Measurements from ENCODE around the gene KLRB1.
"Not testable (repeated sequence)": the region's sequence is repeated elsewhere in the genome, so short reads cannot be mapped to it uniquely, and the experiment has no call there.

Gene KLRB1

GRCh38 chr12:9604287-9604686 is 3.4 kb downstream of the KLRB1 start:
- DNase-seq (ENCODE audit: low read depth in 1 of 2, low spot score in 1 of 2): no peak
- H3K27ac ChIP-seq (replicated peaks): no peak overlapping the region
- H3K27me3 ChIP-seq (ENCODE audit: insufficient read depth, poor library complexity, severe bottlenecking): no peaks in the 10 kb centered on the region
- TF ChIP-seq POLR2AphosphoS5 (IDR thresholded peaks at IDR 0.05; ENCODE audit: low read depth): no peak
- TF ChIP-seq SPI1 (IDR thresholded peaks at IDR 0.05; ENCODE audit: borderline replicate concordance, low read depth): no peak
- TF ChIP-seq, protein P1, sequence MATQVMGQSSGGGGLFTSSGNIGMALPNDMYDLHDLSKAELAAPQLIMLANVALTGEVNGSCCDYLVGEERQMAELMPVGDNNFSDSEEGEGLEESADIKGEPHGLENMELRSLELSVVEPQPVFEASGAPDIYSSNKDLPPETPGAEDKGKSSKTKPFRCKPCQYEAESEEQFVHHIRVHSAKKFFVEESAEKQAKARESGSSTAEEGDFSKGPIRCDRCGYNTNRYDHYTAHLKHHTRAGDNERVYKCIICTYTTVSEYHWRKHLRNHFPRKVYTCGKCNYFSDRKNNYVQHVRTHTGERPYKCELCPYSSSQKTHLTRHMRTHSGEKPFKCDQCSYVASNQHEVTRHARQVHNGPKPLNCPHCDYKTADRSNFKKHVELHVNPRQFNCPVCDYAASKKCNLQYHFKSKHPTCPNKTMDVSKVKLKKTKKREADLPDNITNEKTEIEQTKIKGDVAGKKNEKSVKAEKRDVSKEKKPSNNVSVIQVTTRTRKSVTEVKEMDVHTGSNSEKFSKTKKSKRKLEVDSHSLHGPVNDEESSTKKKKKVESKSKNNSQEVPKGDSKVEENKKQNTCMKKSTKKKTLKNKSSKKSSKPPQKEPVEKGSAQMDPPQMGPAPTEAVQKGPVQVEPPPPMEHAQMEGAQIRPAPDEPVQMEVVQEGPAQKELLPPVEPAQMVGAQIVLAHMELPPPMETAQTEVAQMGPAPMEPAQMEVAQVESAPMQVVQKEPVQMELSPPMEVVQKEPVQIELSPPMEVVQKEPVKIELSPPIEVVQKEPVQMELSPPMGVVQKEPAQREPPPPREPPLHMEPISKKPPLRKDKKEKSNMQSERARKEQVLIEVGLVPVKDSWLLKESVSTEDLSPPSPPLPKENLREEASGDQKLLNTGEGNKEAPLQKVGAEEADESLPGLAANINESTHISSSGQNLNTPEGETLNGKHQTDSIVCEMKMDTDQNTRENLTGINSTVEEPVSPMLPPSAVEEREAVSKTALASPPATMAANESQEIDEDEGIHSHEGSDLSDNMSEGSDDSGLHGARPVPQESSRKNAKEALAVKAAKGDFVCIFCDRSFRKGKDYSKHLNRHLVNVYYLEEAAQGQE (IDR thresholded peaks at IDR 0.05; ENCODE audit: insufficient replicate concordance, low read depth): no peak
- TF ChIP-seq GABPA (IDR thresholded peaks at IDR 0.05; ENCODE audit: low read depth): no peak
- TF ChIP-seq, protein P2, sequence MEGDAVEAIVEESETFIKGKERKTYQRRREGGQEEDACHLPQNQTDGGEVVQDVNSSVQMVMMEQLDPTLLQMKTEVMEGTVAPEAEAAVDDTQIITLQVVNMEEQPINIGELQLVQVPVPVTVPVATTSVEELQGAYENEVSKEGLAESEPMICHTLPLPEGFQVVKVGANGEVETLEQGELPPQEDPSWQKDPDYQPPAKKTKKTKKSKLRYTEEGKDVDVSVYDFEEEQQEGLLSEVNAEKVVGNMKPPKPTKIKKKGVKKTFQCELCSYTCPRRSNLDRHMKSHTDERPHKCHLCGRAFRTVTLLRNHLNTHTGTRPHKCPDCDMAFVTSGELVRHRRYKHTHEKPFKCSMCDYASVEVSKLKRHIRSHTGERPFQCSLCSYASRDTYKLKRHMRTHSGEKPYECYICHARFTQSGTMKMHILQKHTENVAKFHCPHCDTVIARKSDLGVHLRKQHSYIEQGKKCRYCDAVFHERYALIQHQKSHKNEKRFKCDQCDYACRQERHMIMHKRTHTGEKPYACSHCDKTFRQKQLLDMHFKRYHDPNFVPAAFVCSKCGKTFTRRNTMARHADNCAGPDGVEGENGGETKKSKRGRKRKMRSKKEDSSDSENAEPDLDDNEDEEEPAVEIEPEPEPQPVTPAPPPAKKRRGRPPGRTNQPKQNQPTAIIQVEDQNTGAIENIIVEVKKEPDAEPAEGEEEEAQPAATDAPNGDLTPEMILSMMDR (IDR thresholded peaks at IDR 0.05; ENCODE audit: insufficient read depth, low read length): no peak
- no peak overlapping the region for H3K4me3 ChIP-seq (replicated peaks; ENCODE audit: insufficient read depth, low read length)

DNA sequence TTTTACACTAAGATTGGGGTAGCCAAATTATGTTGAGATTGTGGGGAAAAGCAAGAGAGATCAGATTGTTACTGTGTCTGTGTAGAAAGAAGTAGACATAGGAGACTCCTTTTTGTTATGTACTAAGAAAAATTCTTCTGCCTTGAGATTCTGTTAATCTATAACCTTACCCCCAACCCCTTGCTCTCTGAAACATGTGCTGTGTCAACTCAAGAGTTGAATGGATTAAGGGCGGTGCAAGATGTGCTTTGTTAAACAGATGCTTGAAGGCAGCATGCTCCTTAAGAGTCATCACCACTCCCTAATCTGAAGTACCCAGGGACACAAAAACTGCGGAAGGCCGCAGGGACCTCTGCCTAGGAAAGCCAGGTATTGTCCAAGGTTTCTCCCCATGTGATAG is 7.3 kb downstream of the KLRB1 start:
- not testable (repeated sequence) for DNase-seq (ENCODE audit: low read depth in 1 of 2, low spot score in 1 of 2); H3K27me3 ChIP-seq (ENCODE audit: insufficient read depth, poor library complexity, severe bottlenecking); H3K4me3 ChIP-seq (replicated peaks; ENCODE audit: insufficient read depth, low read length); H3K27ac ChIP-seq (replicated peaks)

GRCh38 chr12:9598363-9598762 is 9.4 kb downstream of the KLRB1 start:
- Histone ChIP-seq H3K27me3 (ENCODE audit: insufficient read depth, poor library complexity, severe bottlenecking) (no peaks in the 10 kb centered on the region), H3K4me3 (replicated peaks; ENCODE audit: insufficient read depth, low read length) (no peak overlapping the region), H3K27ac (replicated peaks) (no peak overlapping the region)
- DNase-seq (ENCODE audit: low read depth in 1 of 2, low spot score in 1 of 2): no peak
- no peak for TF ChIP-seq GABPA (IDR thresholded peaks at IDR 0.05; ENCODE audit: low read depth)
- TF ChIP-seq, protein P1 (IDR thresholded peaks at IDR 0.05; ENCODE audit: insufficient replicate concordance, low read depth): no peak
- TF ChIP-seq, protein P2 (IDR thresholded peaks at IDR 0.05; ENCODE audit: insufficient read depth, low read length): no peak
- no peak for TF ChIP-seq POLR2AphosphoS5 (IDR thresholded peaks at IDR 0.05; ENCODE audit: low read depth)
- TF ChIP-seq SPI1 (IDR thresholded peaks at IDR 0.05; ENCODE audit: borderline replicate concordance, low read depth): no peak

GRCh38 chr12:9597365-9597764 is 10.4 kb downstream of the KLRB1 start:
- TF ChIP-seq, protein P2 (IDR thresholded peaks at IDR 0.05; ENCODE audit: insufficient read depth, low read length): no peak
- TF ChIP-seq POLR2AphosphoS5 (IDR thresholded peaks at IDR 0.05; ENCODE audit: low read depth) (no peak), GABPA (IDR thresholded peaks at IDR 0.05; ENCODE audit: low read depth) (no peak), SPI1 (IDR thresholded peaks at IDR 0.05; ENCODE audit: borderline replicate concordance, low read depth) (no peak)
- TF ChIP-seq, protein P1 (IDR thresholded peaks at IDR 0.05; ENCODE audit: insufficient replicate concordance, low read depth): no peak
- DNase-seq (ENCODE audit: low read depth in 1 of 2, low spot score in 1 of 2): no peak
- H3K27me3 ChIP-seq (ENCODE audit: insufficient read depth, poor library complexity, severe bottlenecking): no peaks in the 10 kb centered on the region

More at GRCh38 chr12:9597365-9597764, 10.4 kb downstream of the KLRB1 start:
- Histone ChIP-seq H3K4me3 (replicated peaks; ENCODE audit: insufficient read depth, low read length) (no peak overlapping the region), H3K27ac (replicated peaks) (no peak overlapping the region)

Data from HL-60 (cell line).